ENCODE measurements around the gene FHL2. TPM values are rescaled to one million over a fixed set of nuclear protein-coding genes. Genes with fewer than 3 reads are reported as not detected.

FHL2 gene
- total RNA-seq, 1 experiment from 2014 or later: 109 TPM

DNA sequence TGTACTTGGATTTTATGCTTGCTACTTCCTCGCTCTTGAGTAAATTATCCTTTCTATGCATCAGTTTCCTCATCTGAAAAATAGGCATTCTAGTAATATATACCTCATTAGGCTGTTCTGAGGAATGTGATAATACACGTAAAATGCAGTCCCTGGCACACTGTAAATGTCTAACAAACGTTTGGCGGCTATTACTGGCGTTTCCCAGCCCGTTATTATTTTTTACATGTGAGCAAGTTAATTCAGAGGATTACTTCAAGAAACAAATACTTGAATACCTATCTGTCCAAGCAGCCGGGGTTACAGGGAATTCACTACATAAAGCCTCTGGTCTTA lies 62.1 kb downstream of the FHL2 start:
- no peak for DNase-seq
- Histone ChIP-seq H3K79me2 (ENCODE audit: low read depth) (peaks cover 52% of the 10 kb centered on the region), H2AFZ (peak overlapping the region; percentile 96), H3K9me3 (ENCODE audit: insufficient read depth, low read depth) (no peaks in the 10 kb centered on the region), H3K4me1 (replicated peaks; ENCODE audit: insufficient read depth) (peaks cover 20% of the 10 kb centered on the region), H3K4me3 (peak overlapping the region; percentile 100), H3K27me3 (ENCODE audit: insufficient read depth, low read depth) (no peaks in the 10 kb centered on the region), H3F3A (ENCODE audit: insufficient read depth, low read depth) (peaks cover 9% of the 10 kb centered on the region; the same call in 1 of the 2 replicates), H3K27ac (peak overlapping the region; percentile 98), H3K36me3 (ENCODE audit: low read depth) (peaks cover 21% of the 10 kb centered on the region; the same call in 1 of the 2 replicates), H3K4me2 (peak overlapping the region; percentile 87), H3K9me2 (ENCODE audit: insufficient read depth) (no peaks in the 10 kb centered on the region), H4K20me1 (ENCODE audit: insufficient read depth) (no peaks in the 10 kb centered on the region; the same call in 1 of the 2 replicates)
- BruUV-seq (replicated peaks): TSS peak; percentile 92
- ChIA-PET CTCF (no interaction called here), POLR2A (ENCODE audit: unreplicated experiment) (no interaction called here)
- intact Hi-C loops (cut with micrococcal nuclease; ENCODE audit: unreplicated experiment): no loop called here
- TF ChIP-seq EZH2 (IDR thresholded peaks at IDR 0.05; ENCODE audit: low read depth): no peak
- TF ChIP-seq, protein P1, sequence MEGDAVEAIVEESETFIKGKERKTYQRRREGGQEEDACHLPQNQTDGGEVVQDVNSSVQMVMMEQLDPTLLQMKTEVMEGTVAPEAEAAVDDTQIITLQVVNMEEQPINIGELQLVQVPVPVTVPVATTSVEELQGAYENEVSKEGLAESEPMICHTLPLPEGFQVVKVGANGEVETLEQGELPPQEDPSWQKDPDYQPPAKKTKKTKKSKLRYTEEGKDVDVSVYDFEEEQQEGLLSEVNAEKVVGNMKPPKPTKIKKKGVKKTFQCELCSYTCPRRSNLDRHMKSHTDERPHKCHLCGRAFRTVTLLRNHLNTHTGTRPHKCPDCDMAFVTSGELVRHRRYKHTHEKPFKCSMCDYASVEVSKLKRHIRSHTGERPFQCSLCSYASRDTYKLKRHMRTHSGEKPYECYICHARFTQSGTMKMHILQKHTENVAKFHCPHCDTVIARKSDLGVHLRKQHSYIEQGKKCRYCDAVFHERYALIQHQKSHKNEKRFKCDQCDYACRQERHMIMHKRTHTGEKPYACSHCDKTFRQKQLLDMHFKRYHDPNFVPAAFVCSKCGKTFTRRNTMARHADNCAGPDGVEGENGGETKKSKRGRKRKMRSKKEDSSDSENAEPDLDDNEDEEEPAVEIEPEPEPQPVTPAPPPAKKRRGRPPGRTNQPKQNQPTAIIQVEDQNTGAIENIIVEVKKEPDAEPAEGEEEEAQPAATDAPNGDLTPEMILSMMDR (conservative IDR thresholded peaks at IDR 0.05): no peak

DNA sequence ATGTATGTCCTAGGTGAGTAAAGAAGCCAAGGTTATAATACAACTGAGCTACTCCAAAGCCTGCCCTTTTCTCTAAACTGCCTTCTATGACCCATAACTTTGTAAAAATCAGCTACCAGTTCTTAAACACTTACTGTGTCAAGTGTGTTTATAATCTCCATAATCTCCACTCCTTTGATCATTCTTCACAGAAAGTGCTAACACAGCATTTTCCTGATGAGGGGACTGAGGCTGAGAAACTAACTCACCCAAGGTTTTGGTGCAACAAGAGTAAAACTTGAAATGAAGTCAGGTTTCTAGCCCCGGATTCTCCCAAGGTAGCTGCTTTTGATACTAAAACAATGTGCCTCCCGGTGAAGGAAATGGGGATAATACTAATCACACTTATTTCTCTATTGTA lies 63.4 kb downstream of the FHL2 start:
- TF ChIP-seq EZH2 (IDR thresholded peaks at IDR 0.05; ENCODE audit: low read depth): no peak
- TF ChIP-seq, protein P1 (conservative IDR thresholded peaks at IDR 0.05): no peak
- no TSS peak for BruUV-seq (replicated peaks)
- intact Hi-C loops (cut with micrococcal nuclease; ENCODE audit: unreplicated experiment): no loop called here
- ChIA-PET CTCF (no interaction called here), POLR2A (ENCODE audit: unreplicated experiment) (no interaction called here)
- no peak overlapping the region for H3K27ac ChIP-seq
- H2AFZ ChIP-seq: no peak overlapping the region
- peaks cover 4% of the 10 kb centered on the region; the same call in 1 of the 2 replicates for H3F3A ChIP-seq (ENCODE audit: insufficient read depth, low read depth)
- DNase-seq: no peak
- no peaks in the 10 kb centered on the region for H3K9me2 ChIP-seq (ENCODE audit: insufficient read depth)
- peaks cover 33% of the 10 kb centered on the region for H3K4me1 ChIP-seq (replicated peaks; ENCODE audit: insufficient read depth)
- peaks cover 46% of the 10 kb centered on the region for H3K79me2 ChIP-seq (ENCODE audit: low read depth)
- H3K9me3 ChIP-seq (ENCODE audit: insufficient read depth, low read depth): no peaks in the 10 kb centered on the region
- H3K27me3 ChIP-seq (ENCODE audit: insufficient read depth, low read depth): no peaks in the 10 kb centered on the region
- peaks cover 8% of the 10 kb centered on the region; the same call in 1 of the 2 replicates for H3K36me3 ChIP-seq (ENCODE audit: low read depth)
- no peak overlapping the region for H3K4me3 ChIP-seq
- H4K20me1 ChIP-seq (ENCODE audit: insufficient read depth): no peaks in the 10 kb centered on the region; the same call in 1 of the 2 replicates
- no peak overlapping the region for H3K4me2 ChIP-seq

DNA sequence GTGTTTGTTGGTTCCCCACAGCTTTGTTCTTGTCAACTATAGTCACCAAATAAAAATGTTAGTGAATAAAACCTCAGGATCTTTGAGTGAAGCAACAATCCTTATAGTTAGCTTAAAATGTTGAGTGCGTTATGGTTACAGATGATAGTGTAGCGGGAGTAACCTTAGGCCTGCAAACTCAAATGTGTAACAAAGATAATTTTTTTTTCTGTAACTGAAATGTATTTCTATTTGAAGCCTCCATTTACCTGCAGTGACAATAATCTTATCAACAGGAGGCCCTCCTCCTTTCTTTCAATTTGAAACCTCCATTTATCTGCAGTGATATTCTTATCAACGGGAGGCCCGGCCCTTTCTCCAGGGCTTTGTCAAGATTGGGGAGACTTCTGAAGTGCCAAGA lies 64.6 kb downstream of the FHL2 start:
- no TSS peak for BruUV-seq (replicated peaks)
- Histone ChIP-seq H3K4me1 (replicated peaks; ENCODE audit: insufficient read depth) (peaks cover 35% of the 10 kb centered on the region), H3K79me2 (ENCODE audit: low read depth) (peaks cover 39% of the 10 kb centered on the region), H3F3A (ENCODE audit: insufficient read depth, low read depth) (peaks cover 4% of the 10 kb centered on the region; the same call in 1 of the 2 replicates), H3K27ac (no peak overlapping the region), H3K4me2 (no peak overlapping the region), H3K4me3 (no peak overlapping the region), H2AFZ (no peak overlapping the region), H4K20me1 (ENCODE audit: insufficient read depth) (no peaks in the 10 kb centered on the region), H3K9me3 (ENCODE audit: insufficient read depth, low read depth) (no peaks in the 10 kb centered on the region), H3K27me3 (ENCODE audit: insufficient read depth, low read depth) (no peaks in the 10 kb centered on the region), H3K9me2 (ENCODE audit: insufficient read depth) (no peaks in the 10 kb centered on the region), H3K36me3 (ENCODE audit: low read depth) (no peaks in the 10 kb centered on the region)
- DNase-seq: no peak
- ChIA-PET CTCF (no interaction called here), POLR2A (ENCODE audit: unreplicated experiment) (no interaction called here)
- intact Hi-C loops (cut with micrococcal nuclease; ENCODE audit: unreplicated experiment): no loop called here
- no peak for TF ChIP-seq EZH2 (IDR thresholded peaks at IDR 0.05; ENCODE audit: low read depth)
- TF ChIP-seq, protein P1 (conservative IDR thresholded peaks at IDR 0.05): no peak
